Stimulated activated CD4-positive, alpha-beta T cell treated with anti-CD3 and anti-CD28 coated beads, TNF-alpha, amount 100 ng/mL, for 4 hours (primary cell): Measurements from ENCODE around the gene CHST8.
"Not testable (repeated sequence)": the region's sequence is repeated elsewhere in the genome, so short reads cannot be mapped to it uniquely, and the experiment has no call there.

Source experiments
- DNase-seq, 3 experiments: peaks; one replicate each; pipeline ENCODE4 v3.0.0-alpha.2; 2020; ENCODE audit warnings: low read depth in 3 of 3

The CHST8 gene

GRCh38 chr19:33618363-33618762 lies 3.4 kb upstream of the CHST8 start:
- not testable (repeated sequence) for DNase-seq

- no peak for DNase-seq
These were observed 2.9 kb upstream of the CHST8 start for GRCh38 chr19:33618884-33619283.

- no peak for DNase-seq
These were observed 1.1 kb upstream of the CHST8 start for GRCh38 chr19:33620611-33621010.

GRCh38 chr19:33621065-33621785 lies 528 bp upstream of the CHST8 start:
- no peak for DNase-seq

GRCh38 chr19:33622505-33622808 lies 704 bp downstream of the CHST8 start:
- no peak for DNase-seq

GRCh38 chr19:33622809-33623511 lies 1.2 kb downstream of the CHST8 start:
- no peak for DNase-seq

GRCh38 chr19:33624586-33624985 lies 2.8 kb downstream of the CHST8 start:
- no peak for DNase-seq

GRCh38 chr19:33627526-33627925 lies 5.8 kb downstream of the CHST8 start:
- no peak for DNase-seq

GRCh38 chr19:33627962-33628839 lies 6.4 kb downstream of the CHST8 start:
- DNase-seq = no peak

- DNase-seq = no peak
These were observed 7.4 kb downstream of the CHST8 start for GRCh38 chr19:33628921-33629825.

- DNase-seq = no peak
These were observed 8.1 kb downstream of the CHST8 start for GRCh38 chr19:33629826-33630375.

- DNase-seq = no peak
These were observed 9.3 kb downstream of the CHST8 start for GRCh38 chr19:33630880-33631608.

- DNase-seq = no peak
These were observed 9.8 kb downstream of the CHST8 start for GRCh38 chr19:33631609-33631973.

GRCh38 chr19:33634361-33635091 lies 12.8 kb downstream of the CHST8 start:
- DNase-seq = no peak

- DNase-seq = no peak
These were observed 16.6 kb downstream of the CHST8 start for GRCh38 chr19:33638167-33639034.

- no peak for DNase-seq
These were observed 17.4 kb downstream of the CHST8 start for GRCh38 chr19:33639035-33639681.

GRCh38 chr19:33640773-33641172 lies 19.0 kb downstream of the CHST8 start:
- no peak for DNase-seq

- no peak for DNase-seq
These were observed 19.5 kb downstream of the CHST8 start for GRCh38 chr19:33641261-33641660.
